ENCODE results near the gene AAMDC. TPM values are rescaled to one million over a fixed set of nuclear protein-coding genes. Genes with fewer than 3 reads are reported as not detected.
"Not testable (repeated sequence)": the region's sequence is repeated elsewhere in the genome, so short reads cannot be mapped to it uniquely, and the experiment has no call there.

Gene AAMDC
- total RNA-seq, 2 experiments from 2014 or later, result 12.7 to 13.0 TPM

DNA sequence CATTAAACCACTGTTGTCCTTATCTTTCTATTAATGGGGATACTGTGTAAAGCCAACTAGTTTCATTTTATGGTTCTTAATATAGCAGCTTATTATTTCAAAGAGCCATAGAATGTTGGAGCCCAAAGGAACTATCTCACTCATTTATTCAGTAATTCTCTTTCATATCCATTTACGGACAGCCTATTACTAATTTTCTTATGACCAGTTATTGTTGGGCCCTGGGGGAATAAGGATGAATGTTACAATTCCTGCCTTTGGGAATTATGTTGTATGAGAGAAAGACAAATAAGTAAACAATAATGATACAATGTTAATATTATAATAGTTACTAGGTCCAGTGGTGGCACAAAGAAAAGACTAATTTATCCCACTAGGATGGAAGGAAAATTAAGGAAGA lies 52.4 kb downstream of the AAMDC start:
- DNase-seq (no peak), ATAC-seq (no peak)
- Mint-ChIP-seq H3K36me3 (ENCODE audit: low read depth) (peaks cover 16% of the 10 kb centered on the region), H3K27me3 (ENCODE audit: low read depth) (no peaks in the 10 kb centered on the region), H3K4me1 (ENCODE audit: low read depth) (peaks cover 1% of the 10 kb centered on the region), H3K4me3 (no peak overlapping the region), H3K9me3 (ENCODE audit: insufficient read depth) (no peaks in the 10 kb centered on the region), H3K27ac (no peak overlapping the region)
- ChIA-PET CTCF (no interaction called here), POLR2A (no interaction called here)

GRCh38 chr11:77874206-77874605 lies 53.3 kb downstream of the AAMDC start:
- Mint-ChIP-seq H3K27me3 (ENCODE audit: low read depth) (no peaks in the 10 kb centered on the region), H3K4me1 (ENCODE audit: low read depth) (peaks cover 10% of the 10 kb centered on the region), H3K36me3 (ENCODE audit: low read depth) (peaks cover 16% of the 10 kb centered on the region)

DNA sequence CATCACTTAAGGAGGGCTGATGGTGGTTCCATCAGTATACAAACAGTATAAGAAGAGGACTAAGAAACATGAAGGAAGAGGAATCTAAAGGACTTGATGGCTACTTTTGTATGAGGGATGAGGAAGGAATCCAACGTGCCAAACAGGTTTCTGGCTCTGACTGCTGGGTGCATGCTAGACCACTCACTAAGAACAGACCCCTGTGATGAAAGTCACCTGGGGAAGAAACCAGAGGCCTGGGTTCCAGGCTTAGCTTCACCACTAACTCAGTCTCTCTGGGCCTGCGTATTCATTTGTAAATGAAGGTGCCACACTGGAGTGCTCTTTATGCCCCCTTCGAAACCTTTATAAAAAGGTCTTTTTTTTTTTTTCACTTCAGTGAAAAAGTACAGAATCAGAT lies 55.1 kb downstream of the AAMDC start:
- no peaks in the 10 kb centered on the region for H3K27me3 Mint-ChIP-seq (ENCODE audit: low read depth)
- POLR2A ChIA-PET, result no interaction called here
- no peaks in the 10 kb centered on the region for H3K9me3 Mint-ChIP-seq (ENCODE audit: insufficient read depth)
- H3K4me1 Mint-ChIP-seq (ENCODE audit: low read depth), result peaks cover 23% of the 10 kb centered on the region
- DNase-seq, result no peak
- peaks cover 25% of the 10 kb centered on the region for H3K36me3 Mint-ChIP-seq (ENCODE audit: low read depth)
- H3K4me3 Mint-ChIP-seq, result no peak overlapping the region
- ATAC-seq, result no peak
- CTCF ChIA-PET, result no interaction called here
- no peak overlapping the region for H3K27ac Mint-ChIP-seq

More at GRCh38 chr11:77874206-77874605, 53.3 kb downstream of the AAMDC start:
- ChIA-PET POLR2A (no interaction called here), CTCF (no interaction called here)
- ATAC-seq (no peak), DNase-seq (no peak)
- Mint-ChIP-seq H3K27ac (no peak overlapping the region), H3K9me3 (ENCODE audit: insufficient read depth) (no peaks in the 10 kb centered on the region), H3K4me3 (no peak overlapping the region)

DNA sequence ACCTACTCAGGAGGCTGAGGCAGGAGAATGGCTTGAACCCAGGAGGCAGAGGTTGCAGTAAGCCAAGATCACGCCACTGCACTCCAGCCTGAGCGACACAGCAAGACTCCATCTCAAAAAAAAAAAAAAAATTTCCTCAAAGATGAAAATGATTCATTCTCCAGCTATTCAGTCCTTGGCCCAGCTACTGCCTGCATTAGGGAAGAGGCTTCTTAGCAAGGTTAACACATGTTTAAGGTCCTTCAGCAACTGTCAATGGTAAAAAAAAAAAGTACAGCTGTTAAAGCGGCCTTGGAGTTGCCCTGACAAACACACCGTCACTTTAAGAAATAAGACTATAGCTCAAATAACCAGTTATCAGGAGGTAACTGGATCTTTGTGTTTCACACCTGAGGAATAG lies 57.3 kb downstream of the AAMDC start:
- ATAC-seq; H3K27ac Mint-ChIP-seq; H3K27me3 Mint-ChIP-seq (ENCODE audit: low read depth); DNase-seq; H3K4me3 Mint-ChIP-seq; POLR2A ChIA-PET; H3K9me3 Mint-ChIP-seq (ENCODE audit: insufficient read depth): not testable (repeated sequence)
- CTCF ChIA-PET, result interaction anchor here (1.0 kb wide), 1 partner anchor 168 kb away, joined by 3 read pairs; no protein-coding TSS in a partner anchor
- Mint-ChIP-seq H3K4me1 (ENCODE audit: low read depth) (peaks cover 23% of the 10 kb centered on the region), H3K36me3 (ENCODE audit: low read depth) (peaks cover 28% of the 10 kb centered on the region)

GRCh38 chr11:77879218-77879617 lies 58.3 kb downstream of the AAMDC start:
- ATAC-seq (peak; percentile 80), DNase-seq (peak; percentile 52)
- CTCF ChIA-PET, result no interaction called here
- POLR2A ChIA-PET, result no interaction called here
- Mint-ChIP-seq H3K9me3 (ENCODE audit: insufficient read depth) (no peaks in the 10 kb centered on the region), H3K27ac (peak overlapping the region; percentile 75), H3K4me3 (no peak overlapping the region), H3K4me1 (ENCODE audit: low read depth) (peaks cover 23% of the 10 kb centered on the region), H3K27me3 (ENCODE audit: low read depth) (no peaks in the 10 kb centered on the region), H3K36me3 (ENCODE audit: low read depth) (peaks cover 31% of the 10 kb centered on the region)

DNA sequence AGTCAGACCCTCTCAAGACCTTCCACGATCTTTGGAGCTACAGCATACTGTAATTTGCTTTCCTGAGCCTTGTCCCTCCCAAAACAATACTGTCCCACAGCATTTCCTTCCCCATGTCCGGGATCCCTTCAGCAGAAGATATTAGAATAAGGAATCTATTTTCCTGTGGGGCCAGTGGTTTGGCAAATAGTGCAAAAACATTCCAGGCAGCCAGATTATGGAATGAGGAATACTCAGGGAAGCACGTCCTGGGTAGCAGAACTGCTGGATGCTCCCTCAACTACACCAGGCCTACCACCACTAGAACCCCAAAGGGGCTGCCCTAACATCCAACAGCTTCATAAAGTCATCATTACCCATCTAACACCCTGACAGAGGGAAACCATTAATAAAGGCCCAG lies 61.5 kb downstream of the AAMDC start:
- Mint-ChIP-seq H3K27me3 (ENCODE audit: low read depth) (no peaks in the 10 kb centered on the region), H3K27ac (no peak overlapping the region), H3K4me1 (ENCODE audit: low read depth) (peaks cover 23% of the 10 kb centered on the region), H3K4me3 (no peak overlapping the region), H3K36me3 (ENCODE audit: low read depth) (peaks cover 38% of the 10 kb centered on the region), H3K9me3 (ENCODE audit: insufficient read depth) (no peaks in the 10 kb centered on the region)
- CTCF ChIA-PET, result no interaction called here
- POLR2A ChIA-PET, result no interaction called here
- ATAC-seq (no peak), DNase-seq (no peak)

DNA sequence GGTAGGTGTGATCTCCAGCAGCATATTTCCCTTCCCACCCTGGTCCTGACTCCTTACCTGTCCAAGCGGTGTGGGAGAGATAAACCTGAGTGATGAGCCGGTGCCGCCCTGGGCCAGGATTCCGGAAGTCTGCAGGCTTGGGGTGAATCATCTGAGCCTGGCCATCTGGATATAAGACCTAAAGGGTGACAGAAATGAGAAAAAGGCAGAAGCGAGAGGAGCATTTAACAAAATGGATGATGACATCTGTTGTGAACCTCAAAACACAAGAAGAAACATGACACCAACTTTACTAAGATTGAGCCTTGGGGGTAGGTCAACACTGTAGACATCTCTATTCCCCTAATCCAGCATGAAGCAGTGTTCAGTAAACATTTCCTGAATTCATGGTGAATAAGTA lies 62.8 kb downstream of the AAMDC start:
- Mint-ChIP-seq H3K27ac (no peak overlapping the region), H3K36me3 (ENCODE audit: low read depth) (peaks cover 43% of the 10 kb centered on the region), H3K9me3 (ENCODE audit: insufficient read depth) (no peaks in the 10 kb centered on the region), H3K4me3 (no peak overlapping the region), H3K27me3 (ENCODE audit: low read depth) (no peaks in the 10 kb centered on the region), H3K4me1 (ENCODE audit: low read depth) (peaks cover 17% of the 10 kb centered on the region)
- ChIA-PET CTCF (no interaction called here), POLR2A (no interaction called here)
- ATAC-seq (no peak), DNase-seq (no peak)

DNA sequence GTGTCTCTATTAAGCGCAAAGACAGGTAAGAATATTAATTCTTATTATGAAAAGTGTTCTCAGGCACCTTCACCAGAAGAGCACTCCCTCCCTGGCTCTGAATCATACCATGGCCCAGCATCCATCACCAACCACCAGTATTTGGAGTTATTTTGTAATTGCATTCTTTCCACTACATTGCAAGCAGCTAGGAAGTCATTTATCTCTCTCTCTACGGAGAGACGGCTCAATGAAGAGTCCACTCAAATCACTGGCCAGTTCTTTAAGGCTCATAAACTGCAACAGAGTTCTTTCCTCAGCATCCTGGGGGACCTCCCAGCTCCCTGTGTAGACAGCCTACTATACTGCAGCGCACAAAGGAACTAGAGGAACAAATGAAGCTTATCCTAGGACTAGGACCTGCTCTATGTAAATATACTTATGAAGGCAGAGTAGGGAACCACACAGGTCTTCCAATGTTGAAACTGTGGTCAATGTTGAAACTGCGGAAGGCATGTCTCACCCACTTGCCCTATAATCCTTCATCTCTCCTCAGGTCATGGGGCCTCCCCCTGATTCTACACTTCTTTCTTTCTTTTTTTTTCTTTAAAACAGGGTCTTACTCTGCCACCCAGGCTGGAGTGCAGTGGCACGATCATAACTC lies 63.4 kb downstream of the AAMDC start:
- ChIA-PET POLR2A (no interaction called here), CTCF (no interaction called here)
- peaks cover 42% of the 10 kb centered on the region for H3K36me3 Mint-ChIP-seq (ENCODE audit: low read depth)
- H3K4me3 Mint-ChIP-seq, result no peak overlapping the region
- H3K4me1 Mint-ChIP-seq (ENCODE audit: low read depth), result peaks cover 12% of the 10 kb centered on the region
- ATAC-seq (no peak), DNase-seq (no peak)
- no peak overlapping the region for H3K27ac Mint-ChIP-seq
- H3K9me3 Mint-ChIP-seq (ENCODE audit: insufficient read depth), result no peaks in the 10 kb centered on the region
- no peaks in the 10 kb centered on the region for H3K27me3 Mint-ChIP-seq (ENCODE audit: low read depth)

- Mint-ChIP-seq H3K36me3 (ENCODE audit: low read depth) (peaks cover 41% of the 10 kb centered on the region), H3K4me3 (no peak overlapping the region), H3K27ac (no peak overlapping the region), H3K9me3 (ENCODE audit: insufficient read depth) (no peaks in the 10 kb centered on the region), H3K27me3 (ENCODE audit: low read depth) (no peaks in the 10 kb centered on the region), H3K4me1 (ENCODE audit: low read depth) (peaks cover 7% of the 10 kb centered on the region)
- no peak for DNase-seq
- no peak for ATAC-seq
- ChIA-PET POLR2A (interaction anchor here (0.6 kb wide), 1 partner anchor 193 kb away, joined by 4 read pairs; no protein-coding TSS in a partner anchor), CTCF (interaction anchor here (0.9 kb wide), 1 partner anchor 77 kb away, joined by 3 read pairs; no protein-coding TSS in a partner anchor)
Observed at GRCh38 chr11:77884829-77885190, 63.9 kb downstream of the AAMDC start.

DNA sequence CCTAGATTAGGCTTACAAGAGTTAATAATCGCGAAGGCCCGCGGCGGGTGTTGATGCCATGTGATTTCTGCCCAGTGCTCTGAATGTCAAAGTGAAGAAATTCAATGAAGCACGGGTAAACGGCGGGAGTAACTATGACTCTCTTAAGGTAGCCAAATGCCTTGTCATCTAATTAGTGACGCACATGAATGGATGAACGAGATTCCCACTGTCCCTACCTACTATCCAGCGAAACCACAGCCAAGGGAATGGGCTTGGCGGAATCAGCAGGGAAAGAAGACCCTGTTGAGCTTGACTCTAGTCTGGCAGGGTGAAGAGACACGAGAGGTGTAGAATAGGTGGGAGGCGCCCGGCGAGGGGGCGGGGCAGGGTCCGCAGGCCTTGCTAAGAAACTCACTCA lies 65.5 kb downstream of the AAMDC start:
- H3K27ac Mint-ChIP-seq, result no peak overlapping the region
- peaks cover 42% of the 10 kb centered on the region for H3K36me3 Mint-ChIP-seq (ENCODE audit: low read depth)

GRCh38 chr11:77889045-77889444 lies 68.1 kb downstream of the AAMDC start:
- CTCF ChIA-PET; H3K27me3 Mint-ChIP-seq (ENCODE audit: low read depth); H3K9me3 Mint-ChIP-seq (ENCODE audit: insufficient read depth); H3K27ac Mint-ChIP-seq; DNase-seq; POLR2A ChIA-PET; H3K4me3 Mint-ChIP-seq; ATAC-seq; H3K4me1 Mint-ChIP-seq (ENCODE audit: low read depth): not testable (repeated sequence)
- peaks cover 48% of the 10 kb centered on the region for H3K36me3 Mint-ChIP-seq (ENCODE audit: low read depth)

More for the DNA sequence above, 65.5 kb downstream of the AAMDC start:
- DNase-seq (no peak), ATAC-seq (no peak)
- Mint-ChIP-seq H3K9me3 (ENCODE audit: insufficient read depth) (no peaks in the 10 kb centered on the region), H3K4me3 (no peak overlapping the region), H3K27me3 (ENCODE audit: low read depth) (no peaks in the 10 kb centered on the region), H3K4me1 (ENCODE audit: low read depth) (no peaks in the 10 kb centered on the region)
- ChIA-PET CTCF (no interaction called here), POLR2A (no interaction called here)

DNA sequence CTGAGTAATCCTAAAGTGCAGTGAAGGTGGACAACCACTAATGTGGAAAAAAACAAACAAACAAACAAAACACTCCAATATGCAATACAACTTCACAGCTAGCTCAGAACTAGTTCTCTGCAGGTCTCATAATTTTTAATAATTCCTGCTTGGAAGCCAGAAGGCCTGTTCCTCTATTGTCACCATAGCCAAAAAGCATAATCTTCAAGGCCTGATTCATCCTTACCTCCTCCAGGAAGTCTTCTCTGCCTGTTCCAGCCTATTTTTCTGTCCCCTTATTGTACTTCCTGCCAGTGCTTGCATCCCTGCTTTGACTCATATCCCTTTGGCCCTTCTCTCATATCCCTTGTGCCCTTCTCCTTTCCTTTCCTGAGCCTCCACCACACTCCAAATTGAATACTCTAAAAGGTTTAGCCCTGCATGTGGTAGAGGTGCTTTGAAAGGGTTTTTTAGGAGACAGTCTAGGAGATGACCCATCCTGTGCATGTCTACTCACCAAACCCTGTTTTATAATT lies 69.2 kb downstream of the AAMDC start:
- H3K27me3 Mint-ChIP-seq (ENCODE audit: low read depth); DNase-seq; H3K27ac Mint-ChIP-seq; H3K4me1 Mint-ChIP-seq (ENCODE audit: low read depth); ATAC-seq; H3K9me3 Mint-ChIP-seq (ENCODE audit: insufficient read depth); POLR2A ChIA-PET; H3K4me3 Mint-ChIP-seq; CTCF ChIA-PET: not testable (repeated sequence)
- peaks cover 47% of the 10 kb centered on the region for H3K36me3 Mint-ChIP-seq (ENCODE audit: low read depth)

DNA sequence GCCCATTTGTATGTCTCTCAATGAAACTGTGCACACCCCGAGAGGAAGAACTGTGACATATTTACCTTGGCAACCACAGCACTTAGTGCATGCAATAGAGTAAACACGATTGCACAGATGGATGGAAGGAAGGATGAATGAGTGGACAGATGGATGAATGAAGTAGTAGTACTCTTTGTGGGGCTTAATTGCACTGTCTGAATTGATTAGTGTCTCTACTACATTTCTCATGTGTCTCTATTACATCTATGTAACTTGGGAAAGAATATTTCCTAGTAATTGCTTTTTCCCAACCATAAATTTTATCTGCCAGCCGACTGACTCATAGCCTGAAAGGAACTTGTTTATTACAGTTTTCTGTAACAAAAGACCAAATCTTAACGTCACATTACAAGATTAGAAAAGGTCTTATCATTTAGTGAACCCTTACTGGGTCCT lies 69.7 kb downstream of the AAMDC start:
- H3K27me3 Mint-ChIP-seq (ENCODE audit: low read depth); POLR2A ChIA-PET; H3K9me3 Mint-ChIP-seq (ENCODE audit: insufficient read depth); H3K27ac Mint-ChIP-seq; ATAC-seq; CTCF ChIA-PET; DNase-seq; H3K4me1 Mint-ChIP-seq (ENCODE audit: low read depth); H3K4me3 Mint-ChIP-seq: not testable (repeated sequence)
- peaks cover 45% of the 10 kb centered on the region for H3K36me3 Mint-ChIP-seq (ENCODE audit: low read depth)

All from activated CD8-positive, alpha-beta T cell treated with anti-CD3 and anti-CD28 coated beads, Interleukin-2, amount 10 ng/mL, durations not matched to agents 7 days and 5 days (primary cell).